ELR (cell line): ENCODE results near the gene BCL2.

ENCODE experiments used
- DNase-seq: peaks from one replicate; pipeline ENCODE4 v3.0.0-alpha.2; 2015; ENCODE audit warnings: low read depth

The BCL2 gene

GRCh38 chr18:63286926-63287325, 32.6 kb downstream of the BCL2 start:
- DNase-seq, result no peak

GRCh38 chr18:63284827-63285733, 34.5 kb downstream of the BCL2 start:
- no peak for DNase-seq

- no peak for DNase-seq
These were observed 35.3 kb downstream of the BCL2 start for GRCh38 chr18:63284173-63284799.

- no peak for DNase-seq
These were observed 36.1 kb downstream of the BCL2 start for GRCh38 chr18:63283305-63284094.

GRCh38 chr18:63282793-63283192, 36.8 kb downstream of the BCL2 start:
- no peak for DNase-seq

- no peak for DNase-seq
These were observed 46.2 kb downstream of the BCL2 start for GRCh38 chr18:63273222-63273927.

- DNase-seq, result no peak
These were observed 46.9 kb downstream of the BCL2 start for GRCh38 chr18:63272638-63273037.

GRCh38 chr18:63271881-63272299, 47.7 kb downstream of the BCL2 start:
- DNase-seq, result no peak

GRCh38 chr18:63271148-63271547, 48.4 kb downstream of the BCL2 start:
- no peak for DNase-seq

GRCh38 chr18:63267975-63268721, 51.4 kb downstream of the BCL2 start:
- no peak for DNase-seq

GRCh38 chr18:63266888-63267790, 52.4 kb downstream of the BCL2 start:
- no peak for DNase-seq

- no peak for DNase-seq
These were observed 54.2 kb downstream of the BCL2 start for GRCh38 chr18:63265326-63265725.

- no peak for DNase-seq
These were observed 54.7 kb downstream of the BCL2 start for GRCh38 chr18:63264871-63265270.

- no peak for DNase-seq
These were observed 56.1 kb downstream of the BCL2 start for GRCh38 chr18:63263444-63263843.

- no peak for DNase-seq
These were observed 56.9 kb downstream of the BCL2 start for GRCh38 chr18:63262369-63263335.

GRCh38 chr18:63261029-63261428, 58.5 kb downstream of the BCL2 start:
- no peak for DNase-seq

- no peak for DNase-seq
These were observed 59.2 kb downstream of the BCL2 start for GRCh38 chr18:63260380-63260754.

GRCh38 chr18:63259567-63260379, 59.8 kb downstream of the BCL2 start:
- DNase-seq, result no peak
